PC-9 (cell line): ENCODE measurements around the gene S100A14.

Experiments used
- EZH2 ChIP-seq: fragments of 200-600 bp; sonication (generic); IDR thresholded peaks from 2 replicates; pipeline ENCODE4 v1.8.0; 2017; ENCODE audit warnings: antibody characterized with exemption, low read depth
- TF ChIP-seq, protein P1 (sequence below): fragments of 200-600 bp; sonication (generic); conservative IDR thresholded peaks from 2 replicates; pipeline ENCODE4 v1.6.1; 2017; ENCODE audit warnings: mixed run types, antibody characterized with exemption, mild to moderate bottlenecking, moderate library complexity

DNA sequence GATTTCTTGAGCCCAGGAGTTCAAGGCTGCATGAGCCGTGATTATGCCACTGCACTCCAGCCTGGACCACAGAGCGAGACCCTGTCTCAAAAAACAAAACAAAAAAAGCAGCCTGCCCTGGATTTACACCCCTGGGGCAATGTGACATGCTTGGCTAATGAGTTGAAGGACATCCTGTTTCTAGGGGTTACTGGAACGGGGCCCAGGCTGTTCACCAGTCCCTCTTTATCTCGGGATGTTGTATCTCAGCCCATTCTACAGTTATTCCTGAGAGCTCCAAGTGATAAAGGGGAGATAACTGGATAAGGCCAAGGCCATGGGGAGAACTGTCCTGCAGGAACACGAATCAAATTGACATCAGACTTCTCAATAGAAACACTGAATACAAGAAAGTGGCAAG is 28.8 kb downstream of the S100A14 start:
- TF ChIP-seq, protein P1, sequence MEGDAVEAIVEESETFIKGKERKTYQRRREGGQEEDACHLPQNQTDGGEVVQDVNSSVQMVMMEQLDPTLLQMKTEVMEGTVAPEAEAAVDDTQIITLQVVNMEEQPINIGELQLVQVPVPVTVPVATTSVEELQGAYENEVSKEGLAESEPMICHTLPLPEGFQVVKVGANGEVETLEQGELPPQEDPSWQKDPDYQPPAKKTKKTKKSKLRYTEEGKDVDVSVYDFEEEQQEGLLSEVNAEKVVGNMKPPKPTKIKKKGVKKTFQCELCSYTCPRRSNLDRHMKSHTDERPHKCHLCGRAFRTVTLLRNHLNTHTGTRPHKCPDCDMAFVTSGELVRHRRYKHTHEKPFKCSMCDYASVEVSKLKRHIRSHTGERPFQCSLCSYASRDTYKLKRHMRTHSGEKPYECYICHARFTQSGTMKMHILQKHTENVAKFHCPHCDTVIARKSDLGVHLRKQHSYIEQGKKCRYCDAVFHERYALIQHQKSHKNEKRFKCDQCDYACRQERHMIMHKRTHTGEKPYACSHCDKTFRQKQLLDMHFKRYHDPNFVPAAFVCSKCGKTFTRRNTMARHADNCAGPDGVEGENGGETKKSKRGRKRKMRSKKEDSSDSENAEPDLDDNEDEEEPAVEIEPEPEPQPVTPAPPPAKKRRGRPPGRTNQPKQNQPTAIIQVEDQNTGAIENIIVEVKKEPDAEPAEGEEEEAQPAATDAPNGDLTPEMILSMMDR, result no peak
- no peak for TF ChIP-seq EZH2
